ENCODE data around the gene SNX13. TPM values are rescaled to one million over a fixed set of nuclear protein-coding genes. Genes with fewer than 3 reads are reported as not detected.

The SNX13 gene
- total and polyA plus RNA-seq, 12 donors, result 8.5 to 113 (median 67.4) TPM

DNA sequence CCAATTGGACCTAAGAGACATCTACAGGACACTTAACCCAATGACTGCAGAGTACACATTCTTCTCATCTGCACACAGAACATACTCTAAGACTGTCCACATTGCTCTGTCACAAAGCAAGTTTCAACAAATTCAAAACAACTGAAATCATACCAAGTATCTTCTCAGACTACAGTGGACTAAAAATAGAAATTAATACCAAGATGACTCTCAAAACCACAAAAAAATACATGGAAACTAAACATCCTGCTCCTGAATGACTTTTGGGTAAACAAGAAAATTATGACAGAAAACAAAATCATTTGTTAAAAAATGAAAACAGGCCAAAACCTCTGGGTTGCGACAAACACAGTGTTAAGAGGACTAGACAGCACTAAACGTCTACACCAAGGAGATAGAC lies 24.5 kb downstream of the SNX13 start:
- H3K9me3 ChIP-seq (replicated peaks in 1 of 3), result peaks cover 0 to 5% (median 0%) of the 10 kb centered on the region in 3 donors
- H3K36me3 ChIP-seq (replicated peaks in 1 of 2), result no peaks in the 10 kb centered on the region
- no peak overlapping the region for H3K27ac ChIP-seq
- H3K4me1 ChIP-seq (replicated peaks in 1 of 2), result no peaks in the 10 kb centered on the region
- WGBS, 4 donors, result 73 to 83% (median 82%) methylated on average over 2 of the region's 2 CpGs
- intact Hi-C loops (cut with DNase I), result no loop called here
- TF ChIP-seq, protein P1, sequence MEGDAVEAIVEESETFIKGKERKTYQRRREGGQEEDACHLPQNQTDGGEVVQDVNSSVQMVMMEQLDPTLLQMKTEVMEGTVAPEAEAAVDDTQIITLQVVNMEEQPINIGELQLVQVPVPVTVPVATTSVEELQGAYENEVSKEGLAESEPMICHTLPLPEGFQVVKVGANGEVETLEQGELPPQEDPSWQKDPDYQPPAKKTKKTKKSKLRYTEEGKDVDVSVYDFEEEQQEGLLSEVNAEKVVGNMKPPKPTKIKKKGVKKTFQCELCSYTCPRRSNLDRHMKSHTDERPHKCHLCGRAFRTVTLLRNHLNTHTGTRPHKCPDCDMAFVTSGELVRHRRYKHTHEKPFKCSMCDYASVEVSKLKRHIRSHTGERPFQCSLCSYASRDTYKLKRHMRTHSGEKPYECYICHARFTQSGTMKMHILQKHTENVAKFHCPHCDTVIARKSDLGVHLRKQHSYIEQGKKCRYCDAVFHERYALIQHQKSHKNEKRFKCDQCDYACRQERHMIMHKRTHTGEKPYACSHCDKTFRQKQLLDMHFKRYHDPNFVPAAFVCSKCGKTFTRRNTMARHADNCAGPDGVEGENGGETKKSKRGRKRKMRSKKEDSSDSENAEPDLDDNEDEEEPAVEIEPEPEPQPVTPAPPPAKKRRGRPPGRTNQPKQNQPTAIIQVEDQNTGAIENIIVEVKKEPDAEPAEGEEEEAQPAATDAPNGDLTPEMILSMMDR (IDR thresholded peaks at IDR 0.05), result no peak
- TF ChIP-seq POLR2A (IDR thresholded peaks at IDR 0.05), result no peak
- no peaks in the 10 kb centered on the region for H3K27me3 ChIP-seq
- no peak for DNase-seq
- H3K4me3 ChIP-seq, result no peak overlapping the region

DNA sequence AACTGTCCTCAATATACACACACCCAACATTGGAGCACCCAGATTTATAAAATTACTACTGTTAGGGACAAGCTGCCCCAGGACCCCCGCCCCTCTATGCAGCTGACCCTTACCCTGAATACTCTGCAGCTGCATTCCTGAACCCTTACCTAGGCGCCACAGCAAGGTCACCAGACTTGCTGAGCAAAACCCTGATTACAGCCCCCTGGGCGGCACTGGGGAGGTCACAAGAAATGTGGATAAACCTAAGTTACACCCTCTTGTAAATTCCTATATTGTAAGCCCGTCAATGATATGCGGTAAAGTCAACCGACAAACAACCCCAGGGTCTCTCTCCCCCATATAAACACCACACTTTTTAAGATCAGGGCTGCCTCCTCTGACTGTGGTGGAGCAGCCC lies 25.1 kb downstream of the SNX13 start:
- H3K4me3 ChIP-seq, result no peak overlapping the region
- 77 to 97% (median 90%) methylated on average over 6 of the region's 6 CpGs for WGBS, 4 donors
- H3K9me3 ChIP-seq (replicated peaks in 1 of 3), result peaks cover 0 to 5% (median 0%) of the 10 kb centered on the region in 3 donors
- TF ChIP-seq, protein P1 (IDR thresholded peaks at IDR 0.05), result no peak
- TF ChIP-seq POLR2A (IDR thresholded peaks at IDR 0.05), result no peak
- H3K4me1 ChIP-seq (replicated peaks in 1 of 2), result no peaks in the 10 kb centered on the region
- no peaks in the 10 kb centered on the region for H3K36me3 ChIP-seq (replicated peaks in 1 of 2)
- no peak for DNase-seq
- no peaks in the 10 kb centered on the region for H3K27me3 ChIP-seq
- H3K27ac ChIP-seq, result no peak overlapping the region
- intact Hi-C loops (cut with DNase I), result no loop called here

DNA sequence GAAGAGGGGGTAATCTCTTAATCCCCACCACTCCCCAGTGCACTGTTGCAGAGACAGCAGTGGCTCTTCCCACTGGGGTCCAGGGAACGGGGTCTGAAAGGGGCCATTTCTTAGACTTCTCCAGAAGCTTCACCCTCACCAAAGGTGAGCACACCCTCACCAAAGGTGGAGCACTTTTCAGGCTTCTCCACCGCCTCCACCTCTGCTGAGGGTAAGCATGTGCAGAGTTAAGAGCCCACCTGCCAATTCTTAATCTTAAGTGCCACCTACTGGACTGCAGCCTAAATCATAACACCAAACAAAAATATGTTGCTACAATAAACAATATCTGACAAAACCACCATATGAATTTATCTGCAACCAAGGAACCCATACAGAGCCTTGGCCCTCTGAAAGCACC lies 27.0 kb downstream of the SNX13 start:
- Histone ChIP-seq H3K27me3 (no peaks in the 10 kb centered on the region), H3K4me1 (replicated peaks in 1 of 2) (no peaks in the 10 kb centered on the region), H3K36me3 (replicated peaks in 1 of 2) (no peaks in the 10 kb centered on the region), H3K27ac (no peak overlapping the region), H3K9me3 (replicated peaks in 1 of 3) (peaks cover 0 to 5% (median 0%) of the 10 kb centered on the region in 3 donors), H3K4me3 (no peak overlapping the region)
- no peak for TF ChIP-seq POLR2A (IDR thresholded peaks at IDR 0.05)
- TF ChIP-seq, protein P1 (IDR thresholded peaks at IDR 0.05), result no peak
- no peak for DNase-seq
- 97 to 100% (median 99%) methylated on average over 1 to 2 of the region's 2 CpGs for WGBS, 4 donors
- intact Hi-C loops (cut with DNase I), result no loop called here

DNA sequence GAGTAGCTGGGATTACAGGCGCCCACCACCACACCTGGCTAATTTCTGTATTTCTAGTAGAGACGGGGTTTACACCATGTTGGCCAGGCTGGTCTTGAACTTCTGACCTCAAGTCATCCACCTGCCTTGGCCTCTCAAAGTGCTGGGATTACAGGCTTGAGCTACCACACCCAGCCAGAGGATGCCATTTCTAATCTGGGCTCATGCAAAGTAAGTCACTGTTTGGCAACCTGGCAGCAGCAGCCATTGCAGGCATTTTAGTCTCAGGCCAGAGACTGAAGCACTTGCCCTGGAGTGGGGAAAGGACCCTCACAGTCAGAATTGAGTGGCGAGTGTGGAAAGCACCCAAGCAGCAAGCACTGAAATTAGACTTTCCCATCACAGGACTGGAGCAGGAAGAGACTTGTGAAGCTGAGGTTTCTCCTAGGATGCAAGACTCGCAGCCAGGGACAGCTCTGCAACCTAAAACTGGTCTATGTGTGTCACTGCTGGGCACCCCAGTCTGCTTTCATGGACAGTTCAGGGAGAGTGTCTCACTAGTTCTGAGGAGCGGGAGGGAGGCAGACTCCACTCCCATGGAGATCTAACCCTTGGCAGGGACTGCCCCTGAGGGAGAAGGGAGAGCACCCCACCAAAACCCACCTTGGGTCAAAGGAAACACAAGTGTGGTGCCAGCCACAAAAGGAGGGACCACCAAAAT lies 27.6 kb downstream of the SNX13 start:
- H3K36me3 ChIP-seq (replicated peaks in 1 of 2), result no peaks in the 10 kb centered on the region
- no peak overlapping the region for H3K4me3 ChIP-seq
- 76 to 94% (median 83%) methylated on average over 4 to 5 of the region's 5 CpGs for WGBS, 4 donors
- H3K27ac ChIP-seq, result no peak overlapping the region
- no peaks in the 10 kb centered on the region for H3K4me1 ChIP-seq (replicated peaks in 1 of 2)
- peaks cover 0 to 5% (median 0%) of the 10 kb centered on the region in 3 donors for H3K9me3 ChIP-seq (replicated peaks in 1 of 3)
- H3K27me3 ChIP-seq, result no peaks in the 10 kb centered on the region
- TF ChIP-seq, protein P1 (IDR thresholded peaks at IDR 0.05), result no peak
- TF ChIP-seq POLR2A (IDR thresholded peaks at IDR 0.05), result no peak
- no peak for DNase-seq
- intact Hi-C loops (cut with DNase I), result no loop called here
